ENCODE results near the gene SLC35E1.

DNA sequence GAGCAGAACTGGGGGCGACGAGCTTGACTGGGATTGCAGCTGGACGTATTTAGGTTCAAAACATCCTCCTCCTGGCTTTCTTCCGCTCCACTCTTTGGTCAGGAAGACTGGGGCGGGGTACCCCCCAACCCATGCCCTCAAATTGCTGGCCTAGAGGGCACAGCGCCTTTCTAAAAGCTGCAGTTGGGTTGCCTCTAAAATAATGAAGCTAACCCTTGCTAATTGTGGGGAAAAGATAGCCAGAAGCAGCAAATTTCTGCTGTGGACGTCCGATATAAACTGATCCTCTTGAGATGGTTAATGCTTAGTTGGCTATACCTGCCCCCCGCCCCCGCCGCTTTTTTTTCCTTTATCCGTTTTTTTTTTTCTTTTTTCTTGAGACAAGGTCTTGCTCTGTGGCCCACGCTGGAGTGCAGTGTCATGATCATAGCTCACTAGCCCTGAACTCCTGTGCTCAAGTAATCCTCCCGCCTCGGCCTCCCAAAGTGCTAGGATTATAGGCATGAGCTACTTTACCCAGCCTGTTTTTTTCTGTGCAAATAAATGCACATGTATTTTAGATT, 29.2 kb downstream of the SLC35E1 start:
- TF ChIP-seq, protein P1, sequence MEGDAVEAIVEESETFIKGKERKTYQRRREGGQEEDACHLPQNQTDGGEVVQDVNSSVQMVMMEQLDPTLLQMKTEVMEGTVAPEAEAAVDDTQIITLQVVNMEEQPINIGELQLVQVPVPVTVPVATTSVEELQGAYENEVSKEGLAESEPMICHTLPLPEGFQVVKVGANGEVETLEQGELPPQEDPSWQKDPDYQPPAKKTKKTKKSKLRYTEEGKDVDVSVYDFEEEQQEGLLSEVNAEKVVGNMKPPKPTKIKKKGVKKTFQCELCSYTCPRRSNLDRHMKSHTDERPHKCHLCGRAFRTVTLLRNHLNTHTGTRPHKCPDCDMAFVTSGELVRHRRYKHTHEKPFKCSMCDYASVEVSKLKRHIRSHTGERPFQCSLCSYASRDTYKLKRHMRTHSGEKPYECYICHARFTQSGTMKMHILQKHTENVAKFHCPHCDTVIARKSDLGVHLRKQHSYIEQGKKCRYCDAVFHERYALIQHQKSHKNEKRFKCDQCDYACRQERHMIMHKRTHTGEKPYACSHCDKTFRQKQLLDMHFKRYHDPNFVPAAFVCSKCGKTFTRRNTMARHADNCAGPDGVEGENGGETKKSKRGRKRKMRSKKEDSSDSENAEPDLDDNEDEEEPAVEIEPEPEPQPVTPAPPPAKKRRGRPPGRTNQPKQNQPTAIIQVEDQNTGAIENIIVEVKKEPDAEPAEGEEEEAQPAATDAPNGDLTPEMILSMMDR (IDR thresholded peaks at IDR 0.05), result no peak
- no peak for TF ChIP-seq POLR2A (IDR thresholded peaks at IDR 0.05)
